ENCODE results near the gene GRIN2D. TPM values are rescaled to one million over a fixed set of nuclear protein-coding genes. Genes with fewer than 3 reads are reported as not detected.

GRIN2D gene
- total RNA-seq, 1 experiment from 2014 or later = 0.35 TPM

GRCh38 chr19:48397263-48398101, 4.0 kb downstream of the GRIN2D start:
- Mint-ChIP-seq H3K4me1 (ENCODE audit: insufficient read depth, unreplicated experiment) (peaks cover 43% of the 10 kb centered on the region), H3K36me3 (ENCODE audit: insufficient read depth, unreplicated experiment) (no peaks in the 10 kb centered on the region), H3K27ac (ENCODE audit: low read depth, unreplicated experiment) (peak overlapping the region; percentile 80), H3K9me3 (ENCODE audit: unreplicated experiment) (no peaks in the 10 kb centered on the region), H3K4me3 (ENCODE audit: unreplicated experiment) (peak overlapping the region; percentile 91), H3K27me3 (ENCODE audit: insufficient read depth, unreplicated experiment) (peaks cover 22% of the 10 kb centered on the region)
- POLR2A ChIA-PET = no interaction called here
- CTCF ChIA-PET = no interaction called here
- TF ChIP-seq CTCF (IDR thresholded peaks at IDR 0.05; ENCODE audit: unreplicated experiment) = no peak
- intact Hi-C loops (cut with micrococcal nuclease) = no loop called here
- no peak for DNase-seq (ENCODE audit: unreplicated experiment)
- no TSS peak for BruUV-seq (replicated peaks)

DNA sequence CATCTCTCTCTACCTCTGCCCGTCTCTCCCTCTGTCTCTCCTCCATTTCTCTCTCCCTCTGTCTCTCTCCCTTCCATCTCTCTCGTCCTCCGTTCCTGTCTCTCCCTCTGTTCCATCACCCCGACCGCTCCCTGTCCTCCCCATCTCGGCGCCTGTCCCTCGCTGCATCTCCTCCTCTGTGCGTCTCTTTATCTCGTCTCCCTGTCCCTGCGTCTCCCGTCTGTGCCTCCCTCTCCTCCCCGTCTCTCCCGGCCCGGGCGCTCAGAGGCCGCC, 4.6 kb downstream of the GRIN2D start:
- H3K4me3 Mint-ChIP-seq (ENCODE audit: unreplicated experiment) = peak overlapping the region; percentile 91
- DNase-seq (ENCODE audit: unreplicated experiment) = no peak
- peaks cover 43% of the 10 kb centered on the region for H3K4me1 Mint-ChIP-seq (ENCODE audit: insufficient read depth, unreplicated experiment)

GRCh38 chr19:48398375-48399235, 5.1 kb downstream of the GRIN2D start:
- Mint-ChIP-seq H3K27me3 (ENCODE audit: insufficient read depth, unreplicated experiment) (peaks cover 21% of the 10 kb centered on the region), H3K27ac (ENCODE audit: low read depth, unreplicated experiment) (peak overlapping the region; percentile 80), H3K9me3 (ENCODE audit: unreplicated experiment) (no peaks in the 10 kb centered on the region), H3K4me3 (ENCODE audit: unreplicated experiment) (peak overlapping the region; percentile 91), H3K36me3 (ENCODE audit: insufficient read depth, unreplicated experiment) (no peaks in the 10 kb centered on the region), H3K4me1 (ENCODE audit: insufficient read depth, unreplicated experiment) (peaks cover 48% of the 10 kb centered on the region)
- intact Hi-C loops (cut with micrococcal nuclease) = no loop called here
- DNase-seq (ENCODE audit: unreplicated experiment) = peak; percentile 89
- no peak for TF ChIP-seq CTCF (IDR thresholded peaks at IDR 0.05; ENCODE audit: unreplicated experiment)
- CTCF ChIA-PET = no interaction called here
- no TSS peak for BruUV-seq (replicated peaks)
- POLR2A ChIA-PET = interaction anchor here (1.5 kb wide), 1 partner anchor 35 kb away, joined by 4 read pairs; the partner anchor contains the start of genes SYNGR4 and TMEM143

More for the DNA sequence above, 4.6 kb downstream of the GRIN2D start:
- H3K27me3 Mint-ChIP-seq (ENCODE audit: insufficient read depth, unreplicated experiment) = peaks cover 22% of the 10 kb centered on the region
- intact Hi-C loops (cut with micrococcal nuclease) = no loop called here
- ChIA-PET POLR2A (no interaction called here), CTCF (no interaction called here)
- no peaks in the 10 kb centered on the region for H3K36me3 Mint-ChIP-seq (ENCODE audit: insufficient read depth, unreplicated experiment)
- H3K9me3 Mint-ChIP-seq (ENCODE audit: unreplicated experiment) = no peaks in the 10 kb centered on the region
- no TSS peak for BruUV-seq (replicated peaks)
- H3K27ac Mint-ChIP-seq (ENCODE audit: low read depth, unreplicated experiment) = peak overlapping the region; percentile 80
- TF ChIP-seq CTCF (IDR thresholded peaks at IDR 0.05; ENCODE audit: unreplicated experiment) = no peak
